ENCODE results near the gene MBD6. TPM values are rescaled to one million over a fixed set of nuclear protein-coding genes. Genes with fewer than 3 reads are reported as not detected.

Gene MBD6
- total RNA-seq, 3 donors from 2014 or later: 116 to 137 (median 120) TPM

GRCh38 chr12:57527184-57527583 lies 4.6 kb downstream of the MBD6 start:
- Histone ChIP-seq H3K4me1 (ENCODE audit: low read depth) (peaks cover 21% of the 10 kb centered on the region), H3K9me3 (no peaks in the 10 kb centered on the region), H3K36me3 (ENCODE audit: low read depth) (peaks cover 9% of the 10 kb centered on the region), H3K4me3 (no peak overlapping the region)
- no peak for DNase-seq
- ATAC-seq: no peak
- intact Hi-C loops (cut with DNase I, micrococcal nuclease): no loop called here
- no peak for TF ChIP-seq CTCF (IDR thresholded peaks at IDR 0.05)

GRCh38 chr12:57528176-57528575 lies 5.6 kb downstream of the MBD6 start:
- intact Hi-C loops (cut with DNase I, micrococcal nuclease): no loop called here
- DNase-seq: no peak
- Histone ChIP-seq H3K4me1 (ENCODE audit: low read depth) (peaks cover 21% of the 10 kb centered on the region), H3K4me3 (no peak overlapping the region), H3K9me3 (no peaks in the 10 kb centered on the region), H3K36me3 (ENCODE audit: low read depth) (peaks cover 9% of the 10 kb centered on the region)
- no peak for ATAC-seq
- no peak for TF ChIP-seq CTCF (IDR thresholded peaks at IDR 0.05)

GRCh38 chr12:57528831-57529555 lies 6.4 kb downstream of the MBD6 start:
- H3K4me1 ChIP-seq (ENCODE audit: low read depth): peaks cover 15% of the 10 kb centered on the region
- peaks cover 9% of the 10 kb centered on the region for H3K36me3 ChIP-seq (ENCODE audit: low read depth)
- DNase-seq: no peak
- H3K4me3 ChIP-seq: no peak overlapping the region
- intact Hi-C loops (cut with DNase I, micrococcal nuclease): no loop called here
- no peak for ATAC-seq
- H3K9me3 ChIP-seq: no peaks in the 10 kb centered on the region
- no peak for TF ChIP-seq CTCF (IDR thresholded peaks at IDR 0.05)

- ATAC-seq (no peak), DNase-seq (no peak)
- no peaks in the 10 kb centered on the region for H3K9me3 ChIP-seq
- H3K4me1 ChIP-seq (ENCODE audit: low read depth): peaks cover 6% of the 10 kb centered on the region
- H3K36me3 ChIP-seq (ENCODE audit: low read depth): peaks cover 9% of the 10 kb centered on the region
- intact Hi-C loops (cut with DNase I, micrococcal nuclease): no loop called here
- no peak for TF ChIP-seq CTCF (IDR thresholded peaks at IDR 0.05)
- no peak overlapping the region for H3K4me3 ChIP-seq
These were observed 7.2 kb downstream of the MBD6 start for GRCh38 chr12:57529831-57530230.

GRCh38 chr12:57530396-57531142 lies 7.9 kb downstream of the MBD6 start:
- Histone ChIP-seq H3K36me3 (ENCODE audit: low read depth) (peaks cover 9% of the 10 kb centered on the region), H3K4me1 (ENCODE audit: low read depth) (peaks cover under 1% of the 10 kb centered on the region), H3K4me3 (no peak overlapping the region), H3K9me3 (no peaks in the 10 kb centered on the region)
- ATAC-seq: no peak
- no peak for DNase-seq
- intact Hi-C loops (cut with DNase I, micrococcal nuclease): no loop called here
- TF ChIP-seq CTCF (IDR thresholded peaks at IDR 0.05): no peak
